Glomerular visceral epithelial cell (primary cell): ENCODE measurements around the gene SEMA7A.

Experiments
- DNase-seq: peaks from one replicate; pipeline ENCODE4 v3.0.0-alpha.2; 2016; ENCODE audit errors: extremely low spot score

Gene SEMA7A

DNA sequence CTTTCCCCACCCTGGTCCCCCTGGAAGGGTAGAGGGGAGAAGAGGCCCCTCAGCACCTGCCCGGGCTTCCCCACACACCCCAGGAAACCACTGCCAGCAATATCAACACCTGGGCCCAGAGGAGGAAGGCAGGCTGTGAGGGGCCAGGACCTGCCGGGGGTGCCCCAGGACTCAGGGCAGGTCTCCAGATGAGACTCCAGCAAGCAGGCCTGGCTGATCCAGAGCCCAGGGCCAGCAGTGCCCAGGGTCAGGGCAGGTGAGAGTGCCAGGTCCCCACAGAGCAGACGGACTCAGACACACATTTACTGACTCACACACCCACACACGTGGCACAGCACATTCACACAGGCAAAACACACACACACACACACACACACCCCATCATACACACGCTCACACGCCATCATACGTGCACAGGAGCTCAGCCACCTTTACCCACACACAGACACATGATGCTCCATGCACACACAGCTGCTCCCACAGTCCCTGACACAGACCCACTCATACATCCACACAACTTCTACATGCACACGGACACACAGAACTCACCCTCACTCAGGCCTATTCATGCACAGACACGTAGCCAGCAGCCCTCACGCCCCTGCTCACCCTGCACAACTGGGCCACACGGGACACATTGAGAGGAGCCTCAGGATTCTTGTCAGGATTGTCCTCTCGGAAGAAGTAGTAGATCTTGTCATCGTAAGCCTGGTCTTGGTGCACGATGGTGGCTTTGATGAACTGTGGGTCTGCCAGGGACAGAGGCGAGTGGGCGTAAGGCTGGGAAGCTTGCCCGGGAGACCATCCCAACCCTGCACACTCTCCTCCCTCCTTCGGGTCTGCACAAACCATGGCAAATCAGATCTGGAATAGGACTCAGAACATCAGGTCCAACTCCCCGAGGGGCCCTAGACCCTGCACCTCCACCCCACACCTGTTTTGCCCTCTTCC is 17.5 kb downstream of the SEMA7A start:
- no peak for DNase-seq

DNA sequence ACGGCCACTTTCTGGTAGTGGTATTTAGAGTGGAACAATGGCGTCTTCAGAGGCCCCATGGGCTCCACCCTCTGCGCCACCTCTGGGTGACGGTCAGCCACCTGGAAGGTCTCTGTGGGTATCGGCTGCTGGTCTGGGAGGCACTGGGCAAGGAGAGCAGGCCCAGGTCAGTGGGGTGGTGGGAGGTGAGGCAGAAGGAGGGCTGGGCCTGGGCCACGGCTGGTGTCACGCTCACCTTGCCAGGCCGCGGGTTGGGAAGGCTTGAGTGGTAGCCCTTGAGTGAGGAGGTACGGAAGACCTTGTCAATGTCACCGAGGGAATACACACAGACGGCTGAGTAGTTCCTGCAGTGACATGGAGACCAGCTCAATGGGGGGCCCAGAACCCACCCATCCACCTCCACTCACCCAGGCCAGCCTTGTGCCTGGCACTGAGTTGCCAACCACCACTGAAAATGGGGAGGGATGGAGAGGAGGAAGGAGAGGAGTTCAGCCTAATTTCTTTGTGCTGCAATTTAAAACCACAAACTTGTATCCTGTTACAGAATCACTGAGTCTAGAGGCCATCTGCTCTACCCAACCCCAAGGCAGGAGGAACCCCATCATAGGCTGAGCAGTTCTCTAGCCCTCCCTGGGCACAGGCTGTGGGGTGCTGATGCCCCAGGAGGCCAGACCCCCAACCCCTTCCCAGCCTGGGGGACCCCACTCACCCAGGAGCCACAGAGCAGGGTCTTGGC is 19.0 kb downstream of the SEMA7A start:
- DNase-seq: no peak

DNA sequence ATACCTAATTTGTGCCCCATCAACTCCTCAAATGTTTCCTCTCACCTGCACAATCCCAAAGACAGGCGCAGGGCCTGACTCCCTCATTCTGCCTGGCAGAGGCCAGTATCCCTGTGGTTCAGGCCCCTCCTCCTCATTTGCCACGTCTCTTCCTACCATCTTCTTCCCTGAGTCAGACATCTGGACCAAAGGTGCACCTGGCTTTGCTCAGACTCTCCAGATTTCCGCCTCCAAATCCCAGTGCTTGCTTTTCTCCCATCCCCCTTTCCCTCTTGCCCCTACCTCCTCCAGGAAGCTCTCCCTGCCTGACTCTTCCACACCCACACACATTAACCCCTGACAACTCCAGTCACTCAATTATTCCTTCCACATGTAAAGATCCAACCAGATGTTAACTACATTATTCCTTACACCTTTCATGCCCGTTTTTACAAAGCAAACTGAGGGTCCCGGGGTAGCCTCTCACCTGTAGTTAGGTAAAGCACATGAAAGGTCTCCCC is 19.6 kb downstream of the SEMA7A start:
- no peak for DNase-seq

DNA sequence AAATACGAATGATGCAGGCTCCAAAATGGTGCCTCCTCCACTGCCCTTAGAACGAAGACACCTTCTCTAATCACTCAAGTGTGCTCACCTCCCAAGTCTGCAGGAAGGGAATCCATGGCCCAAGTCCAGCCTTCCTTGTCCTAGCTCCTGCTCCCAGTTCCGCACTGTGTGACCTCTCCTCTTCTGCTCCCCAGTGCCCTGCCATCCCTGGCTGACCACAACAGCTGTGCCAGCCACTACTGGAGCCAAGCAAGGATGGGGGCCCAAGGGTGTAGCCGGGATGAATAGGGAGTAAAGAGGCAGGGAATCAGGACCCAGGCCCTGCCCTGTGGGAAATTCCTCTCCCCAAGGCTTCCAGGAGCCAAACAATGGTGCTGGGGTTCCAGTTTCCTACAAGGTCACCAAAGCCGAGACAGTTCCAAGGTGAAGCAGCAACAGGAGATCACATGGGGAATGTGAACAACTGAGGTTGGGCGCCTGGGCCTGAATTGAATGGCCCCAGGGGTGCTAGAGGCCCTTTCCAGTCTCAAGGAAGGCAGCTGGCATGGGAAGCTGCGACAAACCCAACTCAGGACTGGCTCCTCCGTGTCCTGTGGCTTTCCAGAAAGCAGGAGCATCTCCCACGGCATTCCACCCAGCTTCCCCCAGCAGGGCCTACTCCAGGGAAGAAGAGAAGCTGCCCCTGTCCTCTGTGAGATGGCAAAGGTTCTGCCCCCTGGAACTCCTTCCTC is 20.2 kb downstream of the SEMA7A start:
- DNase-seq: no peak

DNA sequence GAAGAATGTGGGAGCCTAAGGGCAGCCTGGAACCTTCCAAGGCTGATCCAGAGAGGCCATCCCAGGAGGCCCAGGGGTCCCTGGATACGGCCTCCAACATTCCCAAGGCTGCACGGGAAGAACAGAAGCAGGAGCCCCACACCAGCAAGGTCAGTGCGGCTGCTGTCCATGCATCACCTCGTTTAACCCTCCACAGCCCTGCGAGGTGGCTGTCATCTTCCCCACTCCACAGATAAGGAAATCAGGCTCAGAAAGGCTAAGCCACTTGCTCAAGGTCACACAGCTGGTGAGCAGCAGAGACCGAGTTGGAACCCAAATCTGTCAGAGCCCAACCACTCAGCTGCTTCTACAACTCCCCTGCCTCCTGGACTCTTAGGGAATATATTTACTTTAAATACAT is 21.6 kb downstream of the SEMA7A start:
- DNase-seq: no peak

DNA sequence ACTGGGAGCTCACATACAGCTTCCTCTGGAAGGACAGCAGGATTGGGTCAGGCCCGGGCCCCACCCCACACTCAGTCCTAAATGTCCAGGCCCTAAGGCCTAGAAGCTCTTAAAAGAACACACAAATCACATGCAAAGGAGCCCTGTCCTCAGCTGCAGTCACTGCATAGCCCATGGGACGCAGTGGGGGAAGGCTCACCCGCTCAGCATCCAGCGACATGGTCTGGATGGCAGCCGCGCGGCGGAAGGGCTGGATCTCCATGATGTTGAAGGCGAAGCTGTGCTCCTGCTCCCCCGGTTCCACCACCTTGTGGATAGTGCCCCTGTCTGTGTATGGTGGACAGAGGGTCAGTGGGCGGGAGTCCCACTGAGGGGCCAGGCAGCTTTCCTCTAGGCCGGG is 22.1 kb downstream of the SEMA7A start:
- no peak for DNase-seq

DNA sequence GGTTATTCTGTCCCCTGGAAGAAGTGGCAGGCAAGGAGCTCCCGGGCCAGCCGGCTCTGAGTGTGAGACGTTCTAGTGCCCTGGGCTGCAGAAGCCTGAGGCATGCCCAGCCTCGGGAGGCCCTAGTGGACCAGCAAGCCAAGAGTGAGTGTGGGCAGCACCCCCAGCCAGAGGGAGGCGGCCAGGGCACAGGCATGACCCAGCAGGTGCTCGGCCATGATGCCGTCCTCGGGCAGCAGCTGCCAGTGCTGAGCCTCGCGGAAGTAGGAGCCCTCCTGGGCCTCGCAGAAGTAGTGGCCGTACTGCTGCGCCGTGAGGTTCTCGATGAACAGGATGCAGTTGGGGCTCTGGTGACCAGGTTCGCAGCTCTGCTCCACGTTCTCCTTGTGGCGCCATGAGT is 23.3 kb downstream of the SEMA7A start:
- DNase-seq: no peak

DNA sequence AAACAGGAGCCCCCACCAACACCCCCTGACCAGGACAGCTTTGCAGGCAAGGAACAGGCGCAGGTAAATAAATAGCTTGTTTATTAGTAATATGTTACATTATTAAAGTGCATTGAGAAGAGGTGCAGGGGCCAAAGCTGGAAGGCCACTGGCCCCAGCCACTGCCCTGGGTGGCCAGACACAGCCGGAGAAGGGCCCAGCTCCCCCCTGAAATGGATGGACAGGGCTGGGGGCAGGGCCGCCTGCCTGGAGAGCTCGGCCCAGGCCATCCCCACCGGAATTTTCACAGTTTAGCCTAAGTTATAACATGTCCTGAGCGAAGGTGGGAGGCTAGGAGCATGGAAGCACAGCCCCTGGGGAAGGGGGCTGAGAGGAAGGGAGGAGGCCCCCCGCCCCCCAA is 24.5 kb downstream of the SEMA7A start:
- DNase-seq: no peak

DNA sequence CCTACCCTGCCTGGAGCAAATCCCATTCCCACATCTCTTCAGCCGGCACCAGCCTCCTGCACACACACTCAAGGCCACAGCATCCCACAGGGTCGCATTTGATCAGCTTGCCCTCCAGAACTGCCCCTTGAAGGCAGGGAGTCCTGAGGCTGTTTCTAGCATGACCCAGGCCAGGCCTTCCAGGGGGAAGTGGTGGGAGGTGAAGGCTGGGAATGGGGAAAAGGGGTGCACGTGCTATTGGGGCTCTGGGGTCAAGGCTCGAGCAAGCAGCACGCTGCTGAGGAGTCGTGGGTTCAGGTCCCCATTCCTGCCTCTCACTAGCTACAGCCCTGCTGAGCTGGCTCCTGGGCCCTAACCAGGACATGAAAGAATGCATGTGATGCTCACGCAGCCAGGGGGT is 24.9 kb downstream of the SEMA7A start:
- DNase-seq: no peak

DNA sequence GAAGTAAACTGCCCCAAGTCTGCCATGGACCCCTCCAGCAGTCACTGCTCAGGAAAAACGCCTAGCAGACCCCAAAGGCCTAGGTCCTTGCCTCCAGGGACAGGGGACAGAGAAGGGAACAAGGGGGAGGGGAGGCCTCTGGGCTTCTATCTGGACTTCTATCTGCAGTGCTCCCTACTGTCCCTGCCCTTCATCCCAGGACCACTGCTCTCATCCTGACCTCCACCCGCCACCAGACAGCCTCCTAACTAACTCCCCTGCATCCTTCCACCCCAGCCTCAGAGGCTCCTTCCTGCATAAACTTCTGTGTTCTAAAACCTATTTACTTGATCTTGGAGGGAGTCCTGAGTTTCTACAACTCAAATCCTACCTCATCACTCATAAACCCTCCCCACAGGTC is 25.4 kb downstream of the SEMA7A start:
- no peak for DNase-seq

DNA sequence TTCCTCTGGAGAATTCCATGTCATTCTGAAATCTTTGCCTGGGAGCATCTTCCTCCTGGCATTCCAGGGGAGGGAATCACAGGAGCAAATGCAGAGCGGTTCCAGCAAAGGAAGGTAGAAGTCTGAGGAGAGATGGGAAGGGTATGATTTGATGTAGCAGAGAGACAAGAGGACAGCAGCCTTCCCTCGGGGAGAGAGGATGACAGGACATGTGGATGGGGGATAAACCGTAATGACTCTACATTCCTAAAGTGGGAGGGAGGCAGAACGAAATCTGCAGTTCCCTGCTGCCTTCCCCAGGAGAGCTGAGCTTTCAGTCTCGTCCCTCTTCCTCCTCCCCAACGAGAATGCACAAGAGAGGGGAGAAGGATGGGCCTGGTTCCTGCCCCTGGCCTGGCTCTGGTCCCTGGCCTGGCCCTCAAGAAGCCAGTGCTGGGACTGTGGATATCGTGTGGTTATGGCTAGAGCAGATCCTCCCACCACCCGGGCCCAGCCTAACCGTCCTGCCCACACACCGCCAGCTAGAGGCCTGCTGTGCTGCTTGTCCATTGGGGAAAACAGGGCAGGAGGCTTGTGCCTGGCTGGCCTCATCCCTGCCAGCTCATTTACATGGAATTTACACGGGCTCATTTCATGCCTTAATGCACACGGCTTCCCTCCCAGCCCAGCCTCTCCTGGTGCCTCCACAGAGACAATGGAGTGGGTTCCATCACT is 26.6 kb downstream of the SEMA7A start:
- DNase-seq: peak; percentile 96

DNA sequence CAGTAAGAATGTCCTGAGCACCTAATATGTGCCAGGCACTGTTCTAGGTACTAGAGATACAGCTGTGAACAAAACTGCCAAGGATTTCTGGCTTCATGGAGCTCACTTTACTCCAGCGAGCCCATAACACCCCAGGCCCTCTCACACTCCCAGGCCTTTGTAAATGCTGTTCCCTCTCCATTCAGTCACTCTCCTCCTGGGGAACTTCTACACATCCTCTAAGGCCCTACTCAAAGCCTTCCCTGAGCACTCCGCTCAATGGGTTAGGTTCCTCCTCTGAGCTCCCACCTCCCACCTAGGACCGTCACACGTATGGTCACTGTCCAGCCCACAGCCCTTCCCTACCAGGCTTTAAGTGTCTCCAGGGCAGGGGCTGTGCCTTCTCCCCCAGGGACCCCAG is 27.2 kb downstream of the SEMA7A start:
- DNase-seq: no peak

DNA sequence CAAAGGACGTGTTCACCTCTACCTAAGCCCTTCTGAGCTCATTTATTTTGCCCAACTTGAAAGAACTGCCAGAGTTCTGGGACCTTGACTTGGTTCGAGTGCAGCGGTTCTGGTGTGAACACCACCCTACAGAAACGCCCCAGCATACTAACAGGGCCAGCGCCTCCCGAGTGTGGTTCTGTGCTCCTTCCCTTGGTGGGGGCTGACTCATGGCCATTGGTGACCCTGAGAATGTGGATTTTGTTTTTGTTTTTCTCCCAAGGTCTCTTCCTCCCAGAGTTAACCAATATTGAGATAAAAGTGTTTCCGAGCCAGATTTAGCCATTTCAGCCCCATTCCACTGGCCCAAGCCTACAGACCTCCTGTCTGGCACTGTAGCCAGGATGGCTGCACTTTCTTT is 27.9 kb downstream of the SEMA7A start:
- DNase-seq: no peak

DNA sequence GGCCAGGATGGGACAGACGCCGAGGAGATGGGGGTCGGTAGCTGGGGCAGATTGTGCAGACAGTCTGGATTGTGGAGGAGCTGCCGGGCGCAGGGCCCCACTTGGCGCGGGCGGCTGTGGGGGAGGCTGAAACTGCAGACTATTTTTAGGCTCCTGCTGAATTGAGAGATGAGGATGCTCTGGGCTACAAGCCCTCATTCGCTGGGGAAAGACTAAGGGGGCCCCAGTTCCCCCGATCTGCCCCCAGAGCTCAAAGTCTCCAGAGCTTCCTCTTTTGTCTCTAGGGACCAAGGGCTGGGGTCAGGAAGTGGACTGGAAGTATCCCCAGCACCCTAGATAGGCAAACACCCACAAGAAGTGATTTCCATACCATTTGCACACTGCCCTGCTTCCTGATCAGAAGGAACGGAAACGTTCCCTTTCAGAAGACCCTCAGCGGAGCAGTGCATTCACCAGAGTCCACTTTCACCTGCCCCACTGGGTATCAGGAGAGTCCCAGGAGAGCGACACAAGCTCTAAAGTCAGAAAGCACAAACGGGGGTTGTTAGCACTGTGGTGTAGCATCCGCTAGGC is 29.7 kb downstream of the SEMA7A start:
- DNase-seq: no peak

DNA sequence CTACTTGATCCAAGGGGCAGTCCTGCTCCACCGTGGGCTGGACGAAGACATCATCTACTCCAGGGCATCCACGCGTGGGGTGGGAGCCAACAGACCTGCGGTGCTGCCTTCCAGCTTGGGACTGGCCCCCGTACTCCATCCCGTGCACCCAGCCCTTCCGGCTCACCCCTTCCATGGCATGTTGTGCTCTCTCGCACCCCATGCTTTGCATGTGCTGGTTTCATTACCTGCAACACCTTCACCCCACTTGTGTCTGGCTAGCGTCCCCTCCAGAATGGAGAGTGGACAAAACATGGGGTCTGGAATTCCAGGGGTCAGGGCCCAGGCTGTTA is 30.2 kb downstream of the SEMA7A start:
- DNase-seq: no peak

DNA sequence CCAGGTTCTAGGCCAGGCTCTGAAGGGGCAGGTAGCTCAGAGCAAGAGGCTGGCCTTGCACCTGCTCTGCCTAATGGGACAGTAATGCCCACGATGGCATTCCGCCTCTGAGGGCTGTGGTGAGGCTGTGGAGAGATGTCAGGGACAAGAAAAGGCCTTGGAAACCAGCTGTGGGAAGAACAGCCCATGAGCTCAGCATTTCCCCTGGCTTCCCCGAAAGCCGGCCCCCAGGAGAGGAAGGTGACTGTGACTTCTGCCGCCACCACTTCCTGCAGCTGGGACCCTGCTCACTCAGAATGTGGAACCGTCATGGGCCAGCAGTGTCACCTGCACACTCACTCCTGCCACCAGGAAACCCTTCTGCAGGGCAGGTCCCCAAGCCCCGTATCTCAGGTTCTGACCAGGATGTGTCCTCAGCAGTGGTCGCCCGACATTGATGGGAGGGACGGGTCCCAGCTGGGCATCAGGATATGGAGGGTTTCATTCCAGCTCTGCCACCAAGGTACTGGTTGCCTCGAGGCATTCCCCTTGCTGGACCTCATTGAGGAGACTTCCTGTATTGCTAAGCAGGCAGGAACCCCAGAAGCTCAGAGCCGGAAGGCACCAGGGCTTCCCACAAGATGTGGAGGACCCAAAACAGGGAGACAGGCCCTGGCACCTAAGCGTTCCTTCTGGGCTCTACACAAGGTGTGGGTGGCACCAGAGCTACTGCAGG is 30.7 kb downstream of the SEMA7A start:
- DNase-seq: no peak

DNA sequence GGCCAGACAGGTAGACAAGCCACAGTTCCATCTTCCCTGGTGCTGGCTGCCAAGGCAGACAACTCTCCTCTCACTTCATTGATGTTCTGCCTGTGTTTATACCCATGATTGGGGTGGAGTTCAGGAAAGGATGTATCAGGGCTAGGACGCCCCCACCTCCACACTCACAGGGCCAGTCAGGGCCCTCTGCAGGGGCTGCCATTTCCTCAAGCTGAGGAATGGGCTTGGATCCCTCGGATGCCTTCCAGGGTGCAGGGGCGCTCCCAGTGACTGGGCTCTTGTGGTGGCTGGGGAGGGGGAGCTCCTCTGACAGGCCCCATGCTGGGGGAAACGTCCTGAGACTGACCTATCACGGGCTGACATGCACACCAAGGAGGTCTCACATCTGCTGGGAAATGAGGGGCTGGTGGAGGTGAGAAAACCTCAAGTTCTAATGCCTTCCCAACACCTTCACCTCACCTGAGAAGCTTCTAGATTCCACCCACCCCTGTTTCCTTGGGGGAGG is 31.4 kb downstream of the SEMA7A start:
- DNase-seq: no peak

DNA sequence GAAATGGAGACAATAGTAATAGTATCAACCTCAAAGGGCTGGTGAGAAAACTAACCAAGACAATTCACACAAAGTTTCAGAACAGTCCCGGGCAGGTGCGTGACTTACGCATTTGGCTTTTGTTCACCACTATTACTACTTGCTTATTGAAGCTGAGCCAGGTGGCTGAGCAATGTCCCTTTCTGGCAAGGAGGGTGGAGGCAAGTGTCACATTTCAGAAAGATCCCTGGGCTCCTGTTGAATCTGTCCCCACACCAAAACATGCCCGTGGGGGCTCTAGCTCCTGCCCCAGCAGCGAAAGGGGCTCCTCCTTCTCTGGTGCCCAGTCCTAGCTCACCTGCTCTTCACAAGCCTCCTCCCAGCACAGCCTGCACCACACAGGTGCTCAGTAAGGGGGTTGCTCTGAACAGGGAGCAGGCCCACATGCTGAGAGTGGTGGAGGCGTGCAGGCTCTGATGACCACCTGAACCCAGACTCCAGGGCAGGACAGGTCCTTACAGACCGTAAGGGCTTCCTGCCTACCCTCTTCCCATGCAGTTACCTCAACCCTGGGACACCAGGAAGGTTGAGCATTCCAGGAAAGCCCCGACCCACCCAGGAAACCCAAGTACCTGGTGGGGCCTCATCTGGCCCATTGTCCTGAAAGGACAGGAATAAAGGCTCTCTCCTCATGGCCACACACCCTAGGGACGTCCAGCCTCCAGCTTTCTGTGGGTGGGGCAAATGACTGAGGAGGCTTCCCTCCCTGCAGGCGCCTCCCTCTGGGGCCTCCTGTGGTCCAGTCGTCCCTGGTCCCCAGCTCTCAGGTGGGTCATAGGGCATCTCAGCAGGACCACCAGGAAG is 32.6 kb downstream of the SEMA7A start:
- peak; percentile 37 for DNase-seq

DNA sequence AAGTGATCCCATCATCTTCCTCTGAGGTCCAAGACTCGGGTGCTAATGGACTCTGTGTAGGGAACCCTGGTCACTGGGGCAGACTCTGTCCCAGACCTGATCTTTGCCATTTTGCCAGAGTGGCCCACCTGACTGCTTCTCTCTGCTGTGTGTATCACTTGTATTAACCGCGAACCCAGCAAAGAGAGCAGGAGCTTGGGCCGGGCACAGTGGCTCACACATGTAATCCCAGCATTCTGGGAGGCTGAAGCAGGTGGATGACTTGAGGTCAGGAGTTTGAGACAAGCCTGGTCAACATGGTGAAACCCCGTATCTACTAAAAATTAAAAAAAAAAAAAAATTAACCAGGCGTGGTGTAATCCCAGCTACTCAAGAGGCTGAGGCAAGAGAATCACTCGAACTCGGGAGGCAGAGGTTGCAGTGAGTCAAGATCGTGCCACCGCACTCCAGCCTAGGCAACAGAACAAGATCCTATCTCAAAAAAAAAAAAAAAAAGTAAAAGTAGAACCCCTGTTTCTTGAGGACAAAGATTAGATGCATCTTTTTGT is 33.4 kb downstream of the SEMA7A start:
- DNase-seq: peak; percentile 73
